Activated CD8-positive, alpha-beta memory T cell treated with anti-CD3 and anti-CD28 coated beads for 48 hours (primary cell): ENCODE measurements around the gene FANCE.

Experiments
- DNase-seq, 3 experiments: peaks; one replicate each; pipeline ENCODE4 v3.0.0-alpha.2; 2020; ENCODE audit warnings: low read depth in 2 of 3, low spot score in 2 of 3

Gene FANCE

GRCh38 chr6:35483490-35483889 is 31.4 kb downstream of the FANCE start:
- DNase-seq, result no peak

DNA sequence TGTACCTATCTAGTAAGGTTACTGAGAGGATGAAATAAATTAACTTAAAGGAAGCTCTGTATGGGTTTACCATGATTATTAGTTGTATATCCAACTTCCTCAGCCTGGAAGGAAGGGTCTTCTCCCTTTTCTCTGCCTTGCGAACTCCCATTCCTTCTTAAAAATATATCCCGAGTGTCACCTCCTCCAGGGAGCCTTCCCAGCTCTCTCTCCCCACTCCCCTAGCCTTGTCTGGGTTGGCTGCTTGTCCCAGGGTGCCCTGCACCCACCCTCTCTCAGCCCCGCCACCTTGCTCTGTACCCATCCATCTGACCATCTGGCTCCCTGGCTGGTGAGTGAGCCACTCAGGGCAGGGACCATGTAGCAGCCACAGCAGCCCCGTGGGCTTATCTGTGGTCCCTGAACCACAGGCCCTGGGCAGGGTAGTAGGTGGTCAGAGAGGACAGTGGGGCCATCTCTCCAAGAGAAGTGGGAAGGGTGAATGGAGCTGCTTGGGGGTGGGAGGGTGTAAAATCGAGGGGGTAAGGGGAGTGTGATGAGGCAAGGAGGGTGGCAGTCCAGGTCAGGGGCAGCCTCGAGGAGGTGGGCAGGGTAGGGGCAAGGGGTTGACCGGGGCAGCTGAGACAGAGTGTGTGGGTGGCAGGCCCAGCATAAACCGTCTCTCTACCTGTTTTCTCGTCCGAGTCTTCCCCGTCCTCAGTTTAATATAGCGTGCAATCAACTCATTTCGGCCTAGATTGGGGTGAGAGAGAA is 31.9 kb downstream of the FANCE start:
- DNase-seq, result no peak

GRCh38 chr6:35484921-35485392 is 32.8 kb downstream of the FANCE start:
- DNase-seq, result no peak

- DNase-seq, result no peak
Observed at GRCh38 chr6:35485402-35485877, 33.3 kb downstream of the FANCE start.

- no peak for DNase-seq
Observed at GRCh38 chr6:35486005-35486925, 34.1 kb downstream of the FANCE start.

GRCh38 chr6:35487658-35488516 is 35.7 kb downstream of the FANCE start:
- DNase-seq, result no peak

- DNase-seq, result no peak
Observed at GRCh38 chr6:35488517-35488862, 36.4 kb downstream of the FANCE start.

DNA sequence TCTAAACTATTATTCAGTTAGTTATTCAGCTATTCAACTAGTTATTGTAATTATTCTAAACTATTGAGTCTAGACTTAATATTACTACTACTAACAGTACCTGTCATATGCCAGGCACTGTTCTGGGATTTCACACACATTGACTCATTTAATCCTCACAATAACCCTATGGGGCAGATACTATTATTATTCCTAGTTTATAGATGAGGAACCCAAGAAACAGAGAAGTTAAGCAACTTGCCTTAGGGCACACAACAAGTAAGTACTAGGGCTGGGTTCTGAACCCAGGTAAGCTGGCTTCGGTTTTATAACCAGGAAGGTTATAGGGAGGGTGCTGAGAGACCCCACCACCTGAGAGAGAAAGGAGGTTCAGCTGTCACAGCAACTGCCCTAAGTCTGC is 36.9 kb downstream of the FANCE start:
- DNase-seq, result no peak

DNA sequence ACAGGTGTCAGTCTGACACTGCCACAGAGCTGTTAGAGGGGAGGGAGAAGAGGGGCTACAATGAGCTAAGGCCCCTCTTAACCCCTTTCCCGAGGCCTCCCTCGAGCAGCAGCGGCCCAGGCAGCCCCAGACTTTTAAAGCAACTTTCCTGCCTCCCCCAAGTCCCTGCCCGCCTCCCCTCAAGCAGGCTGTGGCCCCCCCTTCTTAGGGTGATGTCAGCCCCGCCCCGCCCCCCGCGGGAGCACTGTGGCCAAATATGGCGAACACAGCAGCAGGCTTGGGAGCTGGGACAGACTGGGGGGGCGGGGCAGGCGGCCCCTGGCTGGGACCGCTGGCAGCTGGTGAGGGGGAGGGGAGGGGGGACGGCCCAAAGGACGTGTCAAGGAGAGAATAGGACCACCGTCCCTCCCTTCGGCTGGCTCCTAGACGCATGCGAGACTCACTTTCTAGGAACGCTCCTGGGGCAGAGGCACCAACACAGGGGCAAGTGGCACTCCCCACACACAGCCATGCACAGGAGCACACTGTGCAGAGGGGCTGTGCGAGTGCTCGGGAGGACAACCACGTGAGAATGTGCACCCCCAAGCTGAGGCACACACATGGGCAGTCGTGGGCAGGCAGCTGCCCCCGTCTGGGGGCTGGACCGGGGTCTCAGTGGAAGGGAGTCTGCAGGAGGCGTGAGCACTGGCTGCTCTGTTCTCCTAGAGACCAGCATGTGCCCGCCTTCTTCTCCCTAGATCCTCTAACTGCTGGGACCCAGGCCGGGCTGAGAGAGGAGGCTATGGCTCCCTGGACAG is 38.1 kb downstream of the FANCE start:
- DNase-seq, result no peak

- DNase-seq, result no peak
Observed at GRCh38 chr6:35490821-35491557, 38.9 kb downstream of the FANCE start.

DNA sequence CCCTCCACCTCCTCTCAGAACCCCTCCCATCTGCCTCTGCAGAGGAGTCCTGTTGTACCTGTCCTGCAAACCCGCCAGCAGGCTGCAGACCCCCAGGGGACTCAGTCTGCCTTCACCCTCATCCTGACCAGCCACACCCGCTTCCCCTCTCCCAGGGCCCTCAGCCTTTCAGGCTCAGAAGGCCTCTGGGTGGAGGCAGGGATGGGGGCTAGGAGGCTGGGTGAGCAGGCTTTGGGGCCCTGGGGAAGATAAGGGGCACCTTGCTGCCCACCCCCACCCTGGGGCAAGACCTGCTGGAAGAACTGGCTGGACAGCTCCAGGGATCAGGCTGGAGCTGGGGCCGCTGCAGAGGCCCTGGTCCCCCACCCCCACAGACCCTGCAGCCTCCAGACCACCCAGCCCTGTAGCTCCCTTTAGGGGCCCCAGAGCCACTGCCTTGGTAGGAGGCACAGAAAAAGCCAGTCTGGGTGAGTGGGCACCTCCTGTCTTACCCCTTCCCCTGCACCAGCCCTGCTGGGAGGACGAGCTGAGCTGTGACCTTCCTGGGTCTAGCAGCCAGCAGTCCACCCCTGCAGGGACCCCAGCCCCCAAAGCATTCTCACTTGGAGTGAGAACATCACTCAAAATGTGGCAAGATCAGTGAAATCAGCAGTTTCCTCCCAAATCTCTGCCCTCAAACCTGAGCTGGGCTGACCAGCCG is 39.6 kb downstream of the FANCE start:
- DNase-seq, result no peak

GRCh38 chr6:35492258-35492973 is 40.3 kb downstream of the FANCE start:
- DNase-seq, result no peak

- DNase-seq, result no peak
Observed at GRCh38 chr6:35492974-35493284, 40.8 kb downstream of the FANCE start.

DNA sequence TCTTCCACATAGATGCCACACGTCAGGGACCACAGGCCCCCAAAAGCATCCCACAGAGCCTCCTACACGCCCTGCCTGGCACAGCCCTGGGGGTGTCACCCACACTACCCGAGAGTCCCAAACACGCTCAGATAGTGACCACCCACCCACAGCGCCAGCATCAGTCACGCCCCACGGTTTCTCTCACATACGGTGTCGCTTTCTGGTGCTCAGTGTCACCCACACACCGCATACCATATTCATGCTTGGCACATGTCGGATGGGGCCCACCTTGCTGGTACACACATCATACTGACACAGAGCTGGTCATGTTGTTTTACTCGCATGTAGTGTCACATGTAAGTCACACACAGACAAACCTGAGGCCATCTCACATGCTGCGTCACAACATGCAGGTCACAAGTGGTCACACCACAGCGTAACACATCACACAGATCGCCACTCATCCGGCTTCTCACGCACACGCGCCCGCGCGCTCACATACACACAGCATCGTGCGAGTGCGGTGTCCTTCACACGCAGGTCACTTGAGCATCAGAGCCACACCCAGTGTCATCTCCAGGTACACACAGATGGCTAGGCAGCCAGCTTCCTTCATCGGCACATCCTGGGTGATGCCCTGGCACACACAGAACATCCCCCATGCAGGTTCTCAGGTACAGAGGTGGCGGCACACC is 41.3 kb downstream of the FANCE start:
- DNase-seq, result no peak

DNA sequence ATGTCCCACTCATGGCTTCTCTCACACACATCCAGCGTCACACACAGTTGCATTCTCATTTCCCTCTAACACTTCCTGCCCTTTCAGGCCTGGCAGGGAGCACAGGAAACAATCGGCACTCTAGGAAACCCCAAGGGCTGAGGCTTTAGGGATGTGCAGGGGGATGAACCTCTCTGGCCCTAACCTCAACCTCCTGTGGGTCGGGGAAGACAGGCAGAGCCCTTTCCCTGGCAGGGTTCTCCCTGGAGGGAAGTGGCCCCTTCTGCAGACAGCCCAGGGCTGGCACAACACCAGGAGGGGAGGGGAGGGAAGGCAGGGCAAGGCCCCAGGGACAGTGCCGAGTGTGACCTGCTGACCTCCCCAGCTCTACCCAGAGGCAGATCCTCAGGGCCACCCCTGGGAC is 42.0 kb downstream of the FANCE start:
- DNase-seq, result no peak

DNA sequence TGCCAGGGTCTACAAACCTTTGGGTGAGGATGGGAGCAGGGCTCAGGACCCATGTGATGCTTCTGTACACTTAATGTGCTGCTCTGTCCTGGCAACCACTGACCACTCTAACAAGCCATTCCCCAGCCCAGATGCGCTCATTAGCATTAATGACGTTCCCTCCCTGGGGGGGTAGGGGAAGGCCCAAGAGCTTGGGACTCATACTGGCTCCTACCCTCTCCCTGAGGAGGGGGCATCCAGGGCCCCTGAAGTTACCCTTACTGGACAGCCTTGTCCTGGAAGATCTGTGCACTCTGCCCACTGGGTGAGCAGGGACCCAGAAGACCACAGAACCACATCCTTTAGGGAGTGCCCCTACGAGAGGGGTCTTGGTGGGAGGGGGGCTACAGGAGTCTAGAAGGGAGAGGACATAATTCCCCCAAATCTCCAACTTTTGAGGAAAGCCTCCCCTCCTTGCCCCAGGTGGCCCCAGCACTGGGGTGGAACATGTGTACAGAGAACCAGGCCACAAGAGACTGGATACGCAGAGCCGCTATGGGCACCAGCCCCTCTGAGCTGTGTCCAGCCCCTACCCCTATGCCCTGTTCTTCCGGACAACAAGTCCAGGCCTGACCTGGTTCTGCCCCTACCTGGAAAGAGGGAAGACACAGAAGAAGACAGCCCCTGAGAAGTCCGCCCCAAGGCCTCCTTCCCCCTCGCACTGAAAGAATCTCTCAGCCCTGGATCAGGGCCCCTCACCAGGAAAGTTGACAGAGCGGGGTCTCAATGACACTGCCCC is 43.3 kb downstream of the FANCE start:
- no peak for DNase-seq
